GOT3 (cell line): ENCODE results near the gene GLRX.
"Not testable (repeated sequence)": the region's sequence is repeated elsewhere in the genome, so short reads cannot be mapped to it uniquely, and the experiment has no call there.

Source experiments
- DNase-seq: peaks from one replicate; lab custom pipeline; 2025; ENCODE audit warnings: mixed read lengths; lab: John Stamatoyannopoulos, UW

GLRX gene, protein sequence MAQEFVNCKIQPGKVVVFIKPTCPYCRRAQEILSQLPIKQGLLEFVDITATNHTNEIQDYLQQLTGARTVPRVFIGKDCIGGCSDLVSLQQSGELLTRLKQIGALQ

DNA sequence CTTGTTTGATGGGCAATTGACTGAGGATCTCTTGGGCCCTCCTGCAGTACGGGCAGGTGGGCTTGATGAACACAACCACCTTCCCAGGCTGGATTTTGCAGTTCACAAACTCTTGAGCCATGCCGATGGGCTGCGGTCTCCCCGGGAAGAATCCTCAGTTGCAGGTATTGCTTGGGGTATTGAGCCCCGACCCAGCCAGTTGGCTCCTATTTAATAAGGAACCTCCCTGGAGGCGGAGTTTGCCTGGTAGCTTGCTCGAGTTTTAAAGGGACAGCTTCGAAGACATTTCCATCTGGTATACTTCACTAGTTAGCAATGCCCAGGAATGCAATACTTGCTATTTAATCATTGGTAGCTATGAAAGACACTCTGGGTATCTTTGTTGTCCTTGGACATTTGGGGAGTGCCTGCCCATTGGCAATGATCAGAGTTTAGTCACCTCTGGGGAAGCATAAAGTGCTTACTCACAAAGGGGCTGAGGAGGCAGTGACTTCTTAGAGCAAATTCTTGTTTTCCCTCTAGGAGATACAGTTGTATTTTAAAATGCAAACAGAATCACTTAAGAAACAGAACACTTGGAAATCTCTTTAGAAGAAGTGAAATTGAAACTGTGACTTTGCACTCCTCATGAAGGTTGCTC is at the start of gene GLRX:
TSS of gene GLRX (minus strand) at position 185 of the 640 bp plus-strand sequence. CDS start at position 121, 64 bp downstream.
- DNase-seq, result no peak

GRCh38 chr5:95871146-95871806 is 48.8 kb upstream of the GLRX start:
- DNase-seq, result no peak

GRCh38 chr5:95870105-95870672 is 47.7 kb upstream of the GLRX start:
- DNase-seq, result no peak

GRCh38 chr5:95869173-95869855 is 46.8 kb upstream of the GLRX start:
- not testable (repeated sequence) for DNase-seq

DNA sequence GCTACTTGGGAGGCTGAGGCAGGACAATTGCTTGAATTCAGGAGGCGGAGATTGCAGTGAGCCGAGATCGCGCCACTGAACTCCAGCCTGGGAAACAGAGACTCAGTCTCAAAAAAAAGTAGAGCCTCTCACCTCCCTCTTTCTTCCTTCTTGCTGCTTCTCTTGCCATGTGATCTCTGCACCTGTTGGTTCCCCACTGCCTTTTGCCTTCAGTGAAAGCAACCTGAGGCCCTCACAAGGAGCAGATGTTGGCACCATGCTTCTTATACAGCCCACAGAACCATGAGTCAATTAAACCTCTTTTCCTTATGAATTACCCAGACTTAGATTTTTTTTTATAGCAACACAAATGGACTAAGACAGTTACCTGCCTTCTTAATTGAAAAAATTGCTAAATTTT is 45.6 kb upstream of the GLRX start:
- DNase-seq, result no peak

- no peak for DNase-seq
These were observed 44.0 kb upstream of the GLRX start for GRCh38 chr5:95866435-95867040.

GRCh38 chr5:95864944-95865504 is 42.5 kb upstream of the GLRX start:
- DNase-seq, result no peak

GRCh38 chr5:95864456-95864855 is 41.9 kb upstream of the GLRX start:
- DNase-seq, result no peak

- no peak for DNase-seq
These were observed 40.8 kb upstream of the GLRX start for GRCh38 chr5:95863383-95863757.

GRCh38 chr5:95862671-95863382 is 40.3 kb upstream of the GLRX start:
- no peak for DNase-seq

- no peak for DNase-seq
These were observed 39.5 kb upstream of the GLRX start for GRCh38 chr5:95861864-95862561.

GRCh38 chr5:95861221-95861863 is 38.8 kb upstream of the GLRX start:
- DNase-seq, result peak; percentile 11

GRCh38 chr5:95859661-95860060 is 37.1 kb upstream of the GLRX start:
- DNase-seq, result no peak

- DNase-seq, result peak; percentile 89
These were observed 36.4 kb upstream of the GLRX start for GRCh38 chr5:95858661-95859595.

GRCh38 chr5:95858023-95858461 is 35.5 kb upstream of the GLRX start:
- DNase-seq, result no peak

DNA sequence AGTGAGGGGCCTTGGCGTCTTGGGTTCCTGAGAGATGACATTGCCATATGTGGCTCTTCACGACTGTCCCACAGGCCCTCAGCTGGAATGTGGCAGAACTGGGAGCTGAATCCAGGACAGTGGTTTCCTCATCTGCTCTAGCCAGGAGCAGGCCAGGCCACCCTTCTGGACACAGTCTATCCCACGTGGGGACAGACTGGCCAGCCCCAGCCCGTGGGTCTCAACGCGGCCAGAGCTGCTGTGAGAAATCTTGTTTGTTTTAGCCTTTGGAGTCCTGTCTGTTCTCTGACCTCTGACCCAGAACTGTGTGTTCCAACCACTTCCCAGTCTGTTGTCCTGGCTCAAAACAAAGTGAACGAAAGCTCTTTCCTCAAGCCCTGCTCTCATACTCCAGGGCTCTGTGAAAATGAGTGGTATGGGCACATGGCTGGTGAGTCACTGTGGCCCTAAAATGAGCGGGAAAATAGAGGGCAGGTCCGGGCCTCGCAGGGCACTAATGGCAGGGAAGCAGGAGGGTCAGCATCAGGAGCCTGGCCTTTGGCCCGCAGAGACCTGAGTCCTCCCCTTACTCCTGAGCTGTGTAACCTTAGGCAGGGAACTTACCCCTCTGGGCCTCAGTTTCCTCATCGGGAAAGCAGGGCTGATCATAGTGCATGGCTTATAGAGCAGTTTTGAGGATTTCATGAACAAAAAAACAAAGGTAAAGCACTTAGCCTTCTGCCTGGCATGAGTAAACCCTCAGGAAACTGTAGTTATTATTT is 34.8 kb upstream of the GLRX start:
- no peak for DNase-seq

DNA sequence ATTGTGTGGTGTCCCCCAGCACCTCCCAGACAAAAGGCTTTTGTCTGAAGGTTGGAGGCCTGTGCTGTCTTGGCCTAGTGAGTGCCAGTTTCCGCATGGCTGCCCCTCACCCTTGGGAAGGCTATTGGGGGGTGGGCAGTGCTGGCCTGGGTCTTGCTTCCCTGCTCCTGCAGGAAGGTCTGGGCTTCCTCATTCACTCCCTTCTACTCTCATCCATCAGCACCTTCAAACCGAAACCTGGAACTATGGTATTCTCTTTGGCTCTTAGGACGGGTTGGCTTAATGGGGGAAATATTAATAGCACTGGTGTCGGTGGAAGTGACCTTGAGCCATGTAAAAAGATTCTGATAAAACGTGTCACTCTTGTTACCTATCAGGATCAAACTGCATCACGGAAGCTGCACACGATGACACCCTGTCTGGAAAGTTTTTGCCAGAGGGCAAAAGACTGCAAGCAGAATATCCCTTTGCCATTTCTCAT is 34.0 kb upstream of the GLRX start:
- DNase-seq, result no peak

GRCh38 chr5:95853490-95853889 is 31.0 kb upstream of the GLRX start:
- no peak for DNase-seq
